HepG2 (cell line): ENCODE measurements around the gene FAM110D. TPM values are rescaled to one million over a fixed set of nuclear protein-coding genes. Genes with fewer than 3 reads are reported as not detected.

Experiments
- ATAC-seq: fragments of 200-7000 bp; cut with Tn5 transposase; 3 replicates; pipeline ENCODE4 v1.9.1; 2020; ENCODE audit warnings: mild to moderate bottlenecking, moderate library complexity
- BruUV-seq: library from RNA; stranded (reverse); fragments of 400-500 nt; replicated peaks from 2 replicates; lab custom pipeline; 2021; lab: Mats Ljungman, UMichigan
- CTCF ChIA-PET: fragments of 300-600 bp; formaldehyde crosslinking; extraction: SDS; loops from one replicate; lab custom pipeline; 2021; ENCODE audit warnings: low total read pairs, inconsistent platforms, low intra/inter-chr PET ratio; lab: Yijun Ruan, JAX
- POLR2A ChIA-PET: fragments of 350-600 bp; sonication (Branson Sonifier 250); formaldehyde crosslinking; loops from one replicate; lab custom pipeline; 2020; ENCODE audit warnings: antibody characterized with exemption, inconsistent platforms; lab: Yijun Ruan, JAX
- DNase-seq: peaks from one replicate; pipeline ENCODE4 v3.0.0-alpha.2; 2015; ENCODE audit warnings: low spot score
- FAIRE-seq: peaks from 3 replicates; lab custom pipeline; 2011; peaks lifted over from hg19 to GRCh38; lab: Jason Lieb, UNC
- H2AFZ ChIP-seq: one replicate; pipeline ENCODE4 v1.6.1; 2011; ENCODE audit warnings: low read length, inconsistent platforms
- H3K27ac ChIP-seq: fragments of 300-600 bp; 3 replicates; pipeline ENCODE4 v1.8.0; 2011; ENCODE audit warnings: mixed run types, mild to moderate bottlenecking, mixed read lengths, low read length, inconsistent platforms; ENCODE audit not compliant: insufficient read depth; ENCODE audit errors: extremely low read length
- H3K27me3 ChIP-seq, 2 experiments: fragments of 200-600 bp in 1 of 2; 2 replicates in 1 of 2; 3 replicates in 1 of 2; pipeline versions ENCODE4 v1.6.0 to v1.8.0; 2011; ENCODE audit warnings: low read length in 2 of 2, mild to moderate bottlenecking in 2 of 2, moderate library complexity in 2 of 2, inconsistent platforms in 1 of 2; ENCODE audit not compliant: insufficient read depth in 2 of 2, control insufficient read depth in 1 of 2
- H3K36me3 ChIP-seq, 2 experiments: fragments of 200-600 bp in 1 of 2; replicated peaks in 1 of 2; 2 replicates in 1 of 2; 3 replicates in 1 of 2; pipeline versions ENCODE4 v1.5.1 to v1.8.0; 2011; ENCODE audit warnings: low read length in 2 of 2, inconsistent platforms in 1 of 2; ENCODE audit not compliant: insufficient read depth in 2 of 2, control insufficient read depth in 1 of 2
- H3K4me1 ChIP-seq: 2 replicates; pipeline ENCODE4 v1.5.1; 2012; ENCODE audit warnings: low read length, inconsistent platforms; ENCODE audit not compliant: insufficient read depth
- H3K4me2 ChIP-seq: 2 replicates; pipeline ENCODE4 v1.6.0; 2011; ENCODE audit warnings: low read depth, low read length, inconsistent platforms
- H3K4me3 ChIP-seq, 3 experiments: fragments of 200-600 bp in 1 of 3; sonication (generic), shearing (Covaris generic) in 1 of 3; replicated peaks in 1 of 3; 2 replicates each; pipeline ENCODE4 v1.5.1; 2011 to 2016; ENCODE audit warnings: low read length in 3 of 3, inconsistent platforms in 2 of 3, low read depth in 2 of 3, mild to moderate bottlenecking in 2 of 3, control low read depth in 1 of 3, mixed read lengths in 1 of 3; ENCODE audit not compliant: insufficient read depth in 1 of 3
- H3K79me2 ChIP-seq: one replicate; pipeline ENCODE4 v1.6.1; 2011; ENCODE audit warnings: low read length, inconsistent platforms; ENCODE audit not compliant: insufficient read depth
- H3K9ac ChIP-seq: 2 replicates; pipeline ENCODE4 v1.6.0; 2011; ENCODE audit warnings: mild to moderate bottlenecking, low read depth, low read length, inconsistent platforms; ENCODE audit not compliant: insufficient read depth
- H3K9me3 ChIP-seq: 2 replicates; pipeline ENCODE4 v1.5.1; 2012; ENCODE audit warnings: mild to moderate bottlenecking, low read length
- H4K20me1 ChIP-seq: 2 replicates; pipeline ENCODE4 v1.6.0; 2011; ENCODE audit warnings: inconsistent platforms, mild to moderate bottlenecking, low read length, moderate library complexity; ENCODE audit not compliant: insufficient read depth
- CHD2 ChIP-seq: IDR thresholded peaks from 2 replicates; pipeline ENCODE4 v1.6.1; 2011; ENCODE audit warnings: low read depth, low read length, improper control_type of control experiment
- CTCF ChIP-seq: sonication (generic); formaldehyde crosslinking; IDR thresholded peaks from 2 replicates; pipeline ENCODE4 v1.5.0; 2020; ENCODE audit warnings: mild to moderate bottlenecking, missing genetic modification reagents, moderate library complexity
- HNRNPUL1 ChIP-seq: fragments of 200-400 bp; formaldehyde crosslinking; IDR thresholded peaks from 2 replicates; pipeline ENCODE4 v1.6.1; 2017; ENCODE audit warnings: low read depth, mild to moderate bottlenecking, low read length, moderate library complexity
- HOXA3 ChIP-seq: sonication (generic); formaldehyde crosslinking; IDR thresholded peaks from 2 replicates; pipeline ENCODE4 v1.5.0; 2020; ENCODE audit warnings: missing genetic modification reagents
- MBNL3 ChIP-seq: fragments of 250-450 bp; sonication (Bioruptor Pico); conservative IDR thresholded peaks from 2 replicates; pipeline ENCODE4 v1.8.0; 2022; ENCODE audit warnings: mild to moderate bottlenecking, inconsistent platforms
- MLLT10 ChIP-seq: sonication (generic); formaldehyde crosslinking; IDR thresholded peaks from 2 replicates; pipeline ENCODE4 v1.4.0; 2020; ENCODE audit warnings: missing genetic modification reagents
- SMC3 ChIP-seq: IDR thresholded peaks from 2 replicates; pipeline ENCODE4 v1.6.1; 2011; ENCODE audit warnings: low read length, improper control_type of control experiment
- STAG1 ChIP-seq: sonication (generic); formaldehyde crosslinking; IDR thresholded peaks from 2 replicates; pipeline ENCODE4 v1.4.0; 2020; ENCODE audit warnings: missing genetic modification reagents
- TEAD3 ChIP-seq: optimal IDR thresholded peaks from 2 replicates; pipeline ENCODE3; 2016; ENCODE audit warnings: borderline replicate concordance
- THAP9 ChIP-seq: sonication (generic); formaldehyde crosslinking; IDR thresholded peaks from 2 replicates; pipeline ENCODE4; 2020; ENCODE audit warnings: missing genetic modification reagents, mild to moderate bottlenecking, borderline replicate concordance
- TRIM24 ChIP-seq: sonication (generic); formaldehyde crosslinking; IDR thresholded peaks from 2 replicates; pipeline ENCODE4 v1.8.0; 2022; ENCODE audit warnings: mild to moderate bottlenecking, missing genetic modification reagents
- XRCC5 ChIP-seq: fragments of 200-400 bp; formaldehyde crosslinking; optimal IDR thresholded peaks from 2 replicates; pipeline ENCODE3; 2017; ENCODE audit warnings: mild to moderate bottlenecking, low read length
- ZBTB39 ChIP-seq: sonication (generic); formaldehyde crosslinking; IDR thresholded peaks from 2 replicates; pipeline ENCODE4 v1.5.0; 2020; ENCODE audit warnings: missing genetic modification reagents
- ZFX ChIP-seq: sonication (generic); formaldehyde crosslinking; IDR thresholded peaks from 2 replicates; pipeline ENCODE4 v1.4.0; 2020; ENCODE audit warnings: mild to moderate bottlenecking, low read depth, missing genetic modification reagents, moderate library complexity
- ZNF230 ChIP-seq: sonication (generic); formaldehyde crosslinking; IDR thresholded peaks from 2 replicates; pipeline ENCODE4 v1.4.0; 2020; ENCODE audit warnings: mild to moderate bottlenecking, missing genetic modification reagents
- ZNF263 ChIP-seq: sonication (generic); formaldehyde crosslinking; IDR thresholded peaks from 2 replicates; pipeline ENCODE4 v1.4.0; 2020; ENCODE audit warnings: missing genetic modification reagents
- ZNF557 ChIP-seq: sonication (generic); formaldehyde crosslinking; IDR thresholded peaks from 2 replicates; pipeline ENCODE4 v1.4.0; 2020; ENCODE audit warnings: missing genetic modification reagents
- ZNF674 ChIP-seq: sonication (generic); formaldehyde crosslinking; IDR thresholded peaks from 2 replicates; pipeline ENCODE4 v1.5.0; 2020; ENCODE audit warnings: low read depth, mild to moderate bottlenecking, missing genetic modification reagents
- ZSCAN21 ChIP-seq: sonication (generic); formaldehyde crosslinking; IDR thresholded peaks from 2 replicates; pipeline ENCODE4 v1.8.0; 2022; ENCODE audit warnings: mild to moderate bottlenecking, missing genetic modification reagents, moderate library complexity, borderline replicate concordance
- WGBS: methylation state at CpG from one replicate; pipeline ENCODE4 v1.1.6; 2017; ENCODE audit warnings: low lambda C conversion rate; 5-methylcytosine and 5-hydroxymethylcytosine counted together
- in situ Hi-C: cut with HindIII; loops from 2 replicates; pipeline ENCODE4 v1.10.0; 2017; ENCODE audit warnings: low pct_unique_long_range_greater_than_20kb; ENCODE audit not compliant: extremely low pct_ligation_motif_present
- intact Hi-C: fragments of 100-400 bp; cut with micrococcal nuclease; formaldehyde crosslinking; loops from one replicate; pipeline ENCODE4 v1.10.0; 2022; ENCODE audit not compliant: unreplicated experiment
- polyA plus RNA-seq, 8 experiments: library from polyadenylated mRNA; depleted of rRNA in 3 of 8; stranded (reverse) in 7 of 8; unstranded in 1 of 8; fragments of >200 nt; fragmentation: Illumina TruSeq in 4 of 8; extraction: Trizol in 4 of 8; gene quantifications; 2 replicates each; pipeline versions ENCODE4 v1.2.1 to v1.2.3, GENCODE V29; 2011 to 2016; ENCODE audit warnings: low read depth in 4 of 8, missing spikeins in 1 of 8, mixed read lengths in 1 of 8; ENCODE audit not compliant: insufficient read depth in 1 of 8
- total RNA-seq, 5 experiments: library from RNA; depleted of rRNA; stranded (reverse); fragments of >200 nt; fragmentation: Illumina TruSeq; extraction: Trizol; gene quantifications; 2 replicates each; pipeline ENCODE4 v1.2.3, GENCODE V29; 2016; ENCODE audit warnings: low read depth in 1 of 5

FAM110D gene
- total and polyA plus RNA-seq, 2 of the 13 experiments (the other 11 are each of a cell fraction or from before 2014, with no cell fraction given), result not detected

GRCh38 chr1:26190373-26190987, 31.6 kb downstream of the FAM110D start, which contains the start of gene CATSPER4:
Gene CATSPER4, plus strand, starts transcription at chr1:26190602. Its CDS starts 26 bp downstream, at chr1:26190628.
- Histone ChIP-seq H4K20me1 (no peaks in the 10 kb centered on the region), H3K4me2 (no peak within 1 kb of the TSS), H3K9ac (no peak within 1 kb of the TSS), H2AFZ (no peak within 1 kb of the TSS), H3K4me3 (no peak within 1 kb of the TSS), H3K79me2 (no peaks in the 10 kb centered on the region), H3K9me3 (no peaks in the 10 kb centered on the region), H3K27me3 (peaks cover 0 to 11% of the 10 kb centered on the region in 2 experiments; a peak in 2 of 5 replicates), H3K27ac (no peak within 1 kb of the TSS), H3K36me3 (0 out of 5 replicates have a peak, but pooled peaks cover 0 to 2% of the 10 kb centered on the region in 2 experiments), H3K4me1 (no peaks in the 10 kb centered on the region)
- 15% methylated on average over 8 of the region's 16 CpGs for WGBS
- FAIRE-seq (no peak), ATAC-seq (peak; percentile 80), DNase-seq (peak; percentile 54)
- no TSS peak for BruUV-seq
- in situ Hi-C loops (no loop called here), intact Hi-C loops (loop anchor here (1.0 kb wide), 1 partner anchor 44 kb away; the partner anchor contains the start of gene CEP85)
- ChIA-PET CTCF (interaction anchor here (0.6 to 1.3 kb wide), 2 partner anchors 24 to 131 kb away, joined by 3 read pairs; no protein-coding TSS in a partner anchor), POLR2A (interaction anchor here (1.7 kb wide), 1 partner anchor 35 kb away, joined by 5 read pairs; no protein-coding TSS in a partner anchor)
- TF ChIP-seq ZNF557 (CRISPR knock-in tag) (no peak), ZNF230 (CRISPR knock-in tag) (no peak), XRCC5 (peak; percentile 24), CHD2 (no peak), ZBTB39 (CRISPR knock-in tag) (no peak), HNRNPUL1 (no peak), ZFX (CRISPR knock-in tag) (0 out of 2 replicates have a peak, but pooled peaks have one; percentile 25), MBNL3 (CRISPR knock-in tag) (no peak), TEAD3 (CRISPR knock-in tag) (peak; percentile 34), TRIM24 (CRISPR knock-in tag) (no peak), ZNF674 (CRISPR knock-in tag) (no peak), ZSCAN21 (CRISPR knock-in tag) (no peak), SMC3 (peak; percentile 54), THAP9 (no peak), CTCF (CRISPR knock-in tag) (peak; percentile 68), ZNF263 (0 out of 2 replicates have a peak, but pooled peaks have one; percentile 22), HOXA3 (CRISPR knock-in tag) (no peak), MLLT10 (CRISPR knock-in tag) (no peak), STAG1 (CRISPR knock-in tag) (peak; percentile 45)
